GM21723 (cell line): Measurements from ENCODE around the gene RMC1.
A peak's percentile ranks its signal among the peaks of the same experiment; 100 is the strongest.

Source experiments
- ATAC-seq: cut with Tn5 transposase; IDR thresholded peaks from one replicate; pipeline ENCODE4 v1.9.1; 2021; ENCODE audit warnings: mild to moderate bottlenecking, moderate library complexity; ENCODE audit not compliant: unreplicated experiment

RMC1 gene

GRCh38 chr18:23529604-23530003, 26.3 kb downstream of the RMC1 start:
- no peak for ATAC-seq

GRCh38 chr18:23530195-23530594, 26.9 kb downstream of the RMC1 start:
- ATAC-seq = no peak

GRCh38 chr18:23531912-23532311, 28.6 kb downstream of the RMC1 start:
- ATAC-seq = no peak

GRCh38 chr18:23532848-23533247, 29.5 kb downstream of the RMC1 start:
- ATAC-seq = no peak

GRCh38 chr18:23534276-23534675, 31.0 kb downstream of the RMC1 start:
- no peak for ATAC-seq

- ATAC-seq = no peak
Observed at GRCh38 chr18:23536204-23536603, 32.9 kb downstream of the RMC1 start.

GRCh38 chr18:23537274-23537673, 34.0 kb downstream of the RMC1 start:
- ATAC-seq = no peak

GRCh38 chr18:23538001-23538400, 34.7 kb downstream of the RMC1 start:
- ATAC-seq = no peak

- ATAC-seq = no peak
Observed at GRCh38 chr18:23538870-23539269, 35.6 kb downstream of the RMC1 start.

GRCh38 chr18:23539296-23539695, 36.0 kb downstream of the RMC1 start:
- no peak for ATAC-seq

- ATAC-seq = no peak
Observed at GRCh38 chr18:23539911-23540525, 36.7 kb downstream of the RMC1 start.

GRCh38 chr18:23540867-23541266, 37.6 kb downstream of the RMC1 start:
- ATAC-seq = peak; percentile 79

GRCh38 chr18:23541349-23542093, 38.2 kb downstream of the RMC1 start:
- no peak for ATAC-seq

GRCh38 chr18:23542461-23542860, 39.1 kb downstream of the RMC1 start:
- ATAC-seq = no peak

- no peak for ATAC-seq
Observed at GRCh38 chr18:23545247-23545789, 42.0 kb downstream of the RMC1 start.

GRCh38 chr18:23547306-23547705, 44.0 kb downstream of the RMC1 start:
- no peak for ATAC-seq

GRCh38 chr18:23547846-23548245, 44.5 kb downstream of the RMC1 start:
- no peak for ATAC-seq

- ATAC-seq = no peak
Observed at GRCh38 chr18:23548275-23548674, 45.0 kb downstream of the RMC1 start.

- no peak for ATAC-seq
Observed at GRCh38 chr18:23548719-23549118, 45.4 kb downstream of the RMC1 start.

GRCh38 chr18:23550898-23551297, 47.6 kb downstream of the RMC1 start:
- no peak for ATAC-seq

- ATAC-seq = no peak
Observed at GRCh38 chr18:23551978-23552377, 48.7 kb downstream of the RMC1 start.

GRCh38 chr18:23552505-23552904, 49.2 kb downstream of the RMC1 start:
- no peak for ATAC-seq
